GM12878 (cell line): ENCODE measurements around the gene RETN. TPM values are rescaled to one million over a fixed set of nuclear protein-coding genes. Genes with fewer than 3 reads are reported as not detected.

Source experiments
- ATAC-seq: fragments of 200-7000 bp; cut with Tn5 transposase; 3 replicates; pipeline ENCODE4 v1.9.1; 2020; ENCODE audit warnings: mild to moderate bottlenecking, moderate library complexity
- BruUV-seq: library from RNA; stranded (reverse); fragments of 400-500 nt; replicated peaks from 2 replicates; lab custom pipeline; 2021; lab: Mats Ljungman, UMichigan
- CTCF ChIA-PET: fragments of 300-600 bp; sonication (Branson Sonifier 250); formaldehyde crosslinking; extraction: SDS; loops from one replicate; lab custom pipeline; 2021; ENCODE audit warnings: inconsistent platforms; lab: Yijun Ruan, JAX
- POLR2A ChIA-PET: fragments of 350-600 bp; formaldehyde crosslinking; extraction: SDS; loops from one replicate; lab custom pipeline; 2021; ENCODE audit warnings: inconsistent platforms; lab: Charles Lee
- RAD21 ChIA-PET: fragments of 300-600 bp; sonication (Branson Sonifier 250); formaldehyde crosslinking; loops from one replicate; lab custom pipeline; 2023; ENCODE audit warnings: antibody characterized with exemption; ENCODE audit not compliant: unreplicated experiment; lab: Charles Lee
- SMC1A ChIA-PET: fragments of 300-600 bp; sonication (Branson Sonifier 250); formaldehyde crosslinking; loops from one replicate; lab custom pipeline; 2023; ENCODE audit not compliant: unreplicated experiment, uncharacterized antibody; lab: Charles Lee
- DNase-seq: peaks from one replicate; pipeline ENCODE4 v3.0.0-alpha.2; 2011; ENCODE audit warnings: low read depth, low spot score
- FAIRE-seq: peaks from 3 replicates; lab custom pipeline; 2011; peaks lifted over from hg19 to GRCh38; lab: Jason Lieb, UNC
- H2AFZ ChIP-seq: 2 replicates; pipeline ENCODE4 v1.6.0; 2011; ENCODE audit warnings: low read depth, low read length, control low read depth; ENCODE audit not compliant: control insufficient read depth
- H3K27ac ChIP-seq: 2 replicates; pipeline ENCODE4 v1.5.1; 2011; ENCODE audit warnings: control low read depth; ENCODE audit not compliant: control insufficient read depth, insufficient read depth
- H3K27me3 ChIP-seq, 2 experiments: replicated peaks in 1 of 2; 2 replicates each; pipeline versions ENCODE4 v1.6.0 to v1.6.1; 2011; ENCODE audit warnings: low read length in 1 of 2; ENCODE audit not compliant: control insufficient read depth in 2 of 2, insufficient read depth in 2 of 2
- H3K36me3 ChIP-seq, 2 experiments: 2 replicates each; pipeline ENCODE4 v1.5.1; 2011; ENCODE audit warnings: low read length in 1 of 2; ENCODE audit not compliant: control insufficient read depth in 2 of 2, insufficient read depth in 2 of 2
- H3K4me1 ChIP-seq: 2 replicates; pipeline ENCODE4 v1.6.1; 2011; ENCODE audit warnings: mild to moderate bottlenecking, low read length, moderate library complexity, mixed read lengths; ENCODE audit not compliant: control insufficient read depth, insufficient read depth
- H3K4me2 ChIP-seq: 2 replicates; pipeline ENCODE4 v1.6.0; 2011; ENCODE audit warnings: control low read depth; ENCODE audit not compliant: control insufficient read depth, insufficient read depth
- H3K4me3 ChIP-seq: fragments of 200-600 bp; sonication (generic); 2 replicates; pipeline ENCODE4 v1.5.1; 2016
- H3K79me2 ChIP-seq: 2 replicates; pipeline ENCODE4 v1.6.0; 2011; ENCODE audit warnings: low read length; ENCODE audit not compliant: control insufficient read depth, insufficient read depth
- H3K9ac ChIP-seq: 2 replicates; pipeline ENCODE4 v1.8.0; 2011; ENCODE audit warnings: low read length, control low read depth, mixed read lengths; ENCODE audit not compliant: control insufficient read depth, insufficient read depth
- H3K9me3 ChIP-seq: replicated peaks from 3 replicates; pipeline ENCODE4 v1.5.1; 2011; ENCODE audit warnings: mild to moderate bottlenecking, low read length; ENCODE audit not compliant: control insufficient read depth, insufficient read depth
- H4K20me1 ChIP-seq: 2 replicates; pipeline ENCODE4 v1.6.0; 2011; ENCODE audit not compliant: control insufficient read depth, insufficient read depth
- CHD2 ChIP-seq: IDR thresholded peaks from 2 replicates; pipeline ENCODE4 v1.6.1; 2011; ENCODE audit warnings: low read depth, low read length, improper control_type of control experiment, borderline replicate concordance
- IKZF2 ChIP-seq, 2 experiments: fragments of 450-650 bp; IDR thresholded peaks; 2 replicates each; pipeline ENCODE4 v1.6.1; 2017; ENCODE audit warnings: mild to moderate bottlenecking in 2 of 2, moderate library complexity in 2 of 2
- KAT2A ChIP-seq: conservative IDR thresholded peaks from 2 replicates; pipeline ENCODE4 v1.6.1; 2011; ENCODE audit warnings: low read depth, low read length; ENCODE audit not compliant: control insufficient read depth
- MEF2A ChIP-seq: IDR thresholded peaks from 2 replicates; pipeline ENCODE4 v1.6.1; 2011; ENCODE audit warnings: low read depth, mild to moderate bottlenecking, low read length, moderate library complexity; ENCODE audit not compliant: insufficient read depth
- MTA3 ChIP-seq: IDR thresholded peaks from 2 replicates; pipeline ENCODE4 v1.6.1; 2012; ENCODE audit warnings: low read length, inconsistent platforms, borderline replicate concordance
- NRF1 ChIP-seq: conservative IDR thresholded peaks from 2 replicates; pipeline ENCODE4 v1.6.1; 2011; ENCODE audit warnings: mild to moderate bottlenecking, low read depth, low read length, improper control_type of control experiment
- POU2F2 ChIP-seq: IDR thresholded peaks from 3 replicates; pipeline ENCODE4 v1.6.1; 2011; ENCODE audit warnings: low read depth, mild to moderate bottlenecking, low read length, borderline replicate concordance
- RB1 ChIP-seq: fragments of 450-650 bp; formaldehyde crosslinking; IDR thresholded peaks from 2 replicates; pipeline ENCODE4 v1.6.1; 2017; ENCODE audit warnings: mild to moderate bottlenecking, borderline replicate concordance
- SPI1 ChIP-seq: IDR thresholded peaks from 2 replicates; pipeline ENCODE4 v1.6.1; 2011; ENCODE audit warnings: low read depth, mild to moderate bottlenecking, low read length, moderate library complexity, borderline replicate concordance; ENCODE audit not compliant: insufficient read depth
- ZNF384 ChIP-seq: IDR thresholded peaks from 2 replicates; pipeline ENCODE4 v1.6.1; 2012; ENCODE audit warnings: low read depth, mild to moderate bottlenecking, low read length, improper control_type of control experiment, borderline replicate concordance
- ZSCAN29 ChIP-seq: fragments of 450-650 bp; IDR thresholded peaks from 2 replicates; pipeline ENCODE4 v1.6.1; 2017; ENCODE audit warnings: mild to moderate bottlenecking, moderate library complexity
- WGBS: methylation state at CpG from one replicate; pipeline ENCODE4 v1.1.6; 2016; ENCODE audit warnings: low lambda C conversion rate; ENCODE audit not compliant: insufficient replicate concordance, insufficient coverage; ENCODE audit errors: missing lambda C conversion rate; 5-methylcytosine and 5-hydroxymethylcytosine counted together
- in situ Hi-C: fragments of 300-500 bp; cut with MboI; formaldehyde crosslinking; loops from 9 replicates; pipeline ENCODE4 v1.14.3; 2018; ENCODE audit warnings: mixed read lengths
- intact Hi-C: fragments of 100-400 bp; cut with micrococcal nuclease; formaldehyde crosslinking; loops from one replicate; pipeline ENCODE4 v1.14.2; 2022; ENCODE audit not compliant: unreplicated experiment
- polyA plus RNA-seq, 11 experiments: library from polyadenylated mRNA; depleted of rRNA in 4 of 11; unstranded in 6 of 11; stranded (reverse) in 5 of 11; fragments of >200 nt; fragmentation: Nextera tagmentation in 4 of 11; fragmentation: Illumina TruSeq in 1 of 11; extraction: Ambion mirVana in 4 of 11; extraction: Trizol in 1 of 11; gene quantifications; 1 replicate in 1 of 11; 2 replicates in 10 of 11; pipeline versions ENCODE4 v1.2.1 to v1.2.3, GENCODE V29; 2011 to 2016; ENCODE audit warnings: inconsistent platforms in 2 of 11, missing spikeins in 2 of 11, low read depth in 1 of 11
- total RNA-seq, 4 experiments: library from RNA; depleted of rRNA in 3 of 4; stranded (reverse); fragments of >200 nt in 3 of 4; fragmentation: Illumina TruSeq in 1 of 4; extraction: Trizol in 1 of 4; gene quantifications; 2 replicates each; pipeline versions ENCODE4 v1.2.1 to v1.2.3, GENCODE V29; 2013 to 2021
- TF ChIP-seq, protein P1 (sequence below): fragments of 450-650 bp; IDR thresholded peaks from 2 replicates; pipeline ENCODE4 v1.6.1; 2016; ENCODE audit warnings: mild to moderate bottlenecking
- TF ChIP-seq, protein P2 (sequence below): fragments of 450-650 bp; IDR thresholded peaks from 2 replicates; pipeline ENCODE4 v1.6.1; 2016; ENCODE audit warnings: mild to moderate bottlenecking
- TF ChIP-seq, protein P3 (sequence below): fragments of 450-650 bp; IDR thresholded peaks from 2 replicates; pipeline ENCODE4 v1.6.1; 2016; ENCODE audit warnings: mild to moderate bottlenecking, moderate library complexity, borderline replicate concordance

Gene RETN
- total and polyA plus RNA-seq, 10 of the 15 experiments (the other 5 are each of a cell fraction or from before 2014, with no cell fraction given), result 0.26 TPM; not detected in 9

DNA sequence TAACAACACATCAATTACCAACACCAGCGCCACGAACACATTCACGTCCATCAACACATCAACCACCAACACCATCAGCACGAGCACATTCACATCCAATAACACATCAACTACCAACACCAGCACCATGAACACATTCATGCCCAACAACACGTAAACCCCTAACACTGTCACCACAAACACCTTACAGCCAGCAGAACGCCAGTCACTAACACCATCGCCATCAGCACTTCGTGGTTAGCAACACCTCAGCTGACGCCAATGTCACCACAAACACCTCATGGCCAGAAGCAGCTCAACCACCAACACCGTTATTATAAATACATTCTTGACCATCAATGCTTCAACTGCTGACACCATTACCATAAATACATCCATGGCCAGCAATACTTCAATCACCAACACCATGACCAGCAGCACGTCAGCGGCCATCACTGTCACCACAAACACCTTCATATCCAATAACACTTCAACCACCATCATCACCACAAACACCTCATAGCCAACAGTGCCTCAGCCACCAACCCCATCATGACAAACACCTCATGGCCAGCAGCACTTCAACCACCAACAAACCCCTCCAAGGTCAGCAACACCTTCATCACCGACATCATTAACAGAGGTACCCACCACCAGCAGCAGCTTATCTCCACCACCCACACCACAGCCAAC, 23.7 kb downstream of the RETN start:
- H3K4me1 ChIP-seq, result peaks cover 35% of the 10 kb centered on the region
- no peak for FAIRE-seq
- peak overlapping the region; percentile 37; the same call in 1 of the 2 replicates for H3K4me3 ChIP-seq
- ChIA-PET RAD21 (interaction anchor here (0.7 kb wide), 1 partner anchor 9 kb away, joined by 3 read pairs; the partner anchor contains the start of gene FCER2), SMC1A (interaction anchor here (0.7 kb wide), 1 partner anchor 8 kb away, joined by 3 read pairs; no protein-coding TSS in a partner anchor), CTCF (no interaction called here), POLR2A (interaction anchor here (0.5 to 0.7 kb wide), 2 partner anchors 86 to 782 kb away, joined by 3 to 4 read pairs; no protein-coding TSS in a partner anchor)
- peak overlapping the region; percentile 84 for H3K4me2 ChIP-seq
- in situ Hi-C loops (no loop called here), intact Hi-C loops (loop anchor here (5.0 kb wide), 1 partner anchor 60 kb away; no protein-coding TSS in a partner anchor)
- peaks cover 16 to 30% of the 10 kb centered on the region in 2 experiments; a peak in 3 of 4 replicates for H3K36me3 ChIP-seq
- peaks cover 5% of the 10 kb centered on the region; the same call in 1 of the 3 replicates for H3K9me3 ChIP-seq
- H4K20me1 ChIP-seq, result peaks cover 2% of the 10 kb centered on the region; the same call in 1 of the 2 replicates
- no peak overlapping the region for H2AFZ ChIP-seq
- H3K27ac ChIP-seq, result no peak overlapping the region; the same call in 1 of the 2 replicates
- peaks cover 65% of the 10 kb centered on the region for H3K79me2 ChIP-seq
- WGBS, result 85% methylated on average over 13 of the region's 13 CpGs
- no TSS peak for BruUV-seq
- H3K27me3 ChIP-seq, result no peaks in the 10 kb centered on the region
- H3K9ac ChIP-seq, result no peak overlapping the region
- no peak for DNase-seq
- peak; percentile 11 for ATAC-seq
- TF ChIP-seq ZSCAN29, result no peak
- TF ChIP-seq MTA3, result no peak
- TF ChIP-seq KAT2A, result no peak
- TF ChIP-seq ZNF384, result no peak
- no peak for TF ChIP-seq MEF2A
- peak; percentile 54 for TF ChIP-seq CHD2
- TF ChIP-seq POU2F2, result peak; percentile 4; the same call in 2 of the 3 replicates
- TF ChIP-seq RB1, result no peak
- TF ChIP-seq, protein P1, sequence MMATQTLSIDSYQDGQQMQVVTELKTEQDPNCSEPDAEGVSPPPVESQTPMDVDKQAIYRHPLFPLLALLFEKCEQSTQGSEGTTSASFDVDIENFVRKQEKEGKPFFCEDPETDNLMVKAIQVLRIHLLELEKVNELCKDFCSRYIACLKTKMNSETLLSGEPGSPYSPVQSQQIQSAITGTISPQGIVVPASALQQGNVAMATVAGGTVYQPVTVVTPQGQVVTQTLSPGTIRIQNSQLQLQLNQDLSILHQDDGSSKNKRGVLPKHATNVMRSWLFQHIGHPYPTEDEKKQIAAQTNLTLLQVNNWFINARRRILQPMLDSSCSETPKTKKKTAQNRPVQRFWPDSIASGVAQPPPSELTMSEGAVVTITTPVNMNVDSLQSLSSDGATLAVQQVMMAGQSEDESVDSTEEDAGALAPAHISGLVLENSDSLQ, result peak; percentile 78
- TF ChIP-seq, protein P2, sequence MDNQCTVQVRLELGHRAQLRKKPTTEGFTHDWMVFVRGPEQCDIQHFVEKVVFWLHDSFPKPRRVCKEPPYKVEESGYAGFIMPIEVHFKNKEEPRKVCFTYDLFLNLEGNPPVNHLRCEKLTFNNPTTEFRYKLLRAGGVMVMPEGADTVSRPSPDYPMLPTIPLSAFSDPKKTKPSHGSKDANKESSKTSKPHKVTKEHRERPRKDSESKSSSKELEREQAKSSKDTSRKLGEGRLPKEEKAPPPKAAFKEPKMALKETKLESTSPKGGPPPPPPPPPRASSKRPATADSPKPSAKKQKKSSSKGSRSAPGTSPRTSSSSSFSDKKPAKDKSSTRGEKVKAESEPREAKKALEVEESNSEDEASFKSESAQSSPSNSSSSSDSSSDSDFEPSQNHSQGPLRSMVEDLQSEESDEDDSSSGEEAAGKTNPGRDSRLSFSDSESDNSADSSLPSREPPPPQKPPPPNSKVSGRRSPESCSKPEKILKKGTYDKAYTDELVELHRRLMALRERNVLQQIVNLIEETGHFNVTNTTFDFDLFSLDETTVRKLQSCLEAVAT, result peak; percentile 99
- TF ChIP-seq, protein P3, sequence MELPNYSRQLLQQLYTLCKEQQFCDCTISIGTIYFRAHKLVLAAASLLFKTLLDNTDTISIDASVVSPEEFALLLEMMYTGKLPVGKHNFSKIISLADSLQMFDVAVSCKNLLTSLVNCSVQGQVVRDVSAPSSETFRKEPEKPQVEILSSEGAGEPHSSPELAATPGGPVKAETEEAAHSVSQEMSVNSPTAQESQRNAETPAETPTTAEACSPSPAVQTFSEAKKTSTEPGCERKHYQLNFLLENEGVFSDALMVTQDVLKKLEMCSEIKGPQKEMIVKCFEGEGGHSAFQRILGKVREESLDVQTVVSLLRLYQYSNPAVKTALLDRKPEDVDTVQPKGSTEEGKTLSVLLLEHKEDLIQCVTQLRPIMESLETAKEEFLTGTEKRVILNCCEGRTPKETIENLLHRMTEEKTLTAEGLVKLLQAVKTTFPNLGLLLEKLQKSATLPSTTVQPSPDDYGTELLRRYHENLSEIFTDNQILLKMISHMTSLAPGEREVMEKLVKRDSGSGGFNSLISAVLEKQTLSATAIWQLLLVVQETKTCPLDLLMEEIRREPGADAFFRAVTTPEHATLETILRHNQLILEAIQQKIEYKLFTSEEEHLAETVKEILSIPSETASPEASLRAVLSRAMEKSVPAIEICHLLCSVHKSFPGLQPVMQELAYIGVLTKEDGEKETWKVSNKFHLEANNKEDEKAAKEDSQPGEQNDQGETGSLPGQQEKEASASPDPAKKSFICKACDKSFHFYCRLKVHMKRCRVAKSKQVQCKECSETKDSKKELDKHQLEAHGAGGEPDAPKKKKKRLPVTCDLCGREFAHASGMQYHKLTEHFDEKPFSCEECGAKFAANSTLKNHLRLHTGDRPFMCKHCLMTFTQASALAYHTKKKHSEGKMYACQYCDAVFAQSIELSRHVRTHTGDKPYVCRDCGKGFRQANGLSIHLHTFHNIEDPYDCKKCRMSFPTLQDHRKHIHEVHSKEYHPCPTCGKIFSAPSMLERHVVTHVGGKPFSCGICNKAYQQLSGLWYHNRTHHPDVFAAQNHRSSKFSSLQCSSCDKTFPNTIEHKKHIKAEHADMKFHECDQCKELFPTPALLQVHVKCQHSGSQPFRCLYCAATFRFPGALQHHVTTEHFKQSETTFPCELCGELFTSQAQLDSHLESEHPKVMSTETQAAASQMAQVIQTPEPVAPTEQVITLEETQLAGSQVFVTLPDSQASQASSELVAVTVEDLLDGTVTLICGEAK, result no peak
- TF ChIP-seq SPI1, result no peak
- peak; percentile 68 to 83; a peak in 3 of 4 replicates for TF ChIP-seq IKZF2 (IDR thresholded peaks at IDR 0.05)
- TF ChIP-seq NRF1, result no peak
